Calu3 (cell line): ENCODE results near the gene ACSBG1. TPM values are rescaled to one million over a fixed set of nuclear protein-coding genes. Genes with fewer than 3 reads are reported as not detected.

ENCODE experiments used
- BruUV-seq: library from RNA; stranded (reverse); fragments of 400-500 nt; replicated peaks from 2 replicates; lab custom pipeline; 2021; lab: Mats Ljungman, UMichigan
- CTCF ChIA-PET: fragments of 300-600 bp; sonication (Branson Sonifier 250); formaldehyde crosslinking; loops from one replicate; lab custom pipeline; 2022; ENCODE audit warnings: antibody characterized with exemption; lab: Charles Lee
- DNase-seq: peaks from one replicate; pipeline ENCODE4 v3.0.0; 2022
- H3K27ac Mint-ChIP-seq: one replicate; pipeline ENCODE4 v1.8.0; 2022; ENCODE audit warnings: mixed read lengths; ENCODE audit not compliant: unreplicated experiment
- H3K27me3 Mint-ChIP-seq: one replicate; pipeline ENCODE4 v1.8.0; 2022; ENCODE audit warnings: mixed read lengths; ENCODE audit not compliant: unreplicated experiment
- H3K36me3 Mint-ChIP-seq: one replicate; pipeline ENCODE4 v1.8.0; 2022; ENCODE audit warnings: mild to moderate bottlenecking, moderate library complexity, mixed read lengths; ENCODE audit not compliant: insufficient read depth, unreplicated experiment
- H3K4me1 Mint-ChIP-seq: one replicate; pipeline ENCODE4 v1.8.0; 2022; ENCODE audit warnings: mild to moderate bottlenecking, low read depth, mixed read lengths; ENCODE audit not compliant: unreplicated experiment
- H3K4me3 Mint-ChIP-seq: one replicate; pipeline ENCODE4 v1.8.0; 2022; ENCODE audit warnings: mild to moderate bottlenecking, low read depth, moderate library complexity, mixed read lengths; ENCODE audit not compliant: unreplicated experiment
- H3K9me3 Mint-ChIP-seq: one replicate; pipeline ENCODE4 v1.8.0; 2022; ENCODE audit warnings: low read depth, mixed read lengths; ENCODE audit not compliant: unreplicated experiment
- CTCF ChIP-seq: fragments of 200-600 bp; IDR thresholded peaks from one replicate; pipeline ENCODE4 v1.8.0; 2022; ENCODE audit warnings: antibody characterized with exemption; ENCODE audit not compliant: unreplicated experiment
- intact Hi-C: fragments of 100-400 bp; cut with micrococcal nuclease; formaldehyde crosslinking; loops from one replicate; pipeline ENCODE4 v1.10.0; 2022; ENCODE audit not compliant: unreplicated experiment
- total RNA-seq: library from RNA; stranded (reverse); gene quantifications from 2 replicates; pipeline ENCODE4 v1.2.3, GENCODE V29; 2022

The ACSBG1 gene
- total RNA-seq, 1 experiment from 2014 or later = 0.45 TPM

- intact Hi-C loops = no loop called here
- DNase-seq = no peak
- TF ChIP-seq CTCF = no peak
- CTCF ChIA-PET = no interaction called here
- BruUV-seq = no TSS peak
- H3K36me3 Mint-ChIP-seq = peaks cover 25% of the 10 kb centered on the region
- H3K9me3 Mint-ChIP-seq = no peaks in the 10 kb centered on the region
- H3K4me3 Mint-ChIP-seq = no peak overlapping the region
- no peaks in the 10 kb centered on the region for H3K27me3 Mint-ChIP-seq
- no peaks in the 10 kb centered on the region for H3K4me1 Mint-ChIP-seq
- H3K27ac Mint-ChIP-seq = no peak overlapping the region
Measured at GRCh38 chr15:78274994-78275393, 40.6 kb upstream of the ACSBG1 start.

- DNase-seq = no peak
- BruUV-seq = no TSS peak
Measured at GRCh38 chr15:78272776-78273175, 38.4 kb upstream of the ACSBG1 start.

GRCh38 chr15:78272316-78272715 lies 38.0 kb upstream of the ACSBG1 start:
- intact Hi-C loops = no loop called here
- H3K9me3 Mint-ChIP-seq = no peaks in the 10 kb centered on the region
- CTCF ChIA-PET = interaction anchor here (0.9 to 1.7 kb wide), 2 partner anchors 10 to 63 kb away, joined by 4 read pairs; no protein-coding TSS in a partner anchor
- DNase-seq = no peak
- TF ChIP-seq CTCF = no peak
- no TSS peak for BruUV-seq
- peaks cover 17% of the 10 kb centered on the region for H3K36me3 Mint-ChIP-seq
- no peak overlapping the region for H3K27ac Mint-ChIP-seq
- H3K4me3 Mint-ChIP-seq = no peak overlapping the region
- no peaks in the 10 kb centered on the region for H3K27me3 Mint-ChIP-seq
- no peaks in the 10 kb centered on the region for H3K4me1 Mint-ChIP-seq

More at GRCh38 chr15:78272776-78273175, 38.4 kb upstream of the ACSBG1 start:
- no peaks in the 10 kb centered on the region for H3K27me3 Mint-ChIP-seq
- H3K9me3 Mint-ChIP-seq = no peaks in the 10 kb centered on the region
- no peaks in the 10 kb centered on the region for H3K4me1 Mint-ChIP-seq
- H3K4me3 Mint-ChIP-seq = no peak overlapping the region
- CTCF ChIA-PET = interaction anchor here (0.9 to 1.7 kb wide), 2 partner anchors 9 to 63 kb away, joined by 4 read pairs; no protein-coding TSS in a partner anchor
- TF ChIP-seq CTCF = no peak
- H3K36me3 Mint-ChIP-seq = peaks cover 21% of the 10 kb centered on the region
- H3K27ac Mint-ChIP-seq = no peak overlapping the region
- intact Hi-C loops = no loop called here

- intact Hi-C loops = no loop called here
- H3K4me3 Mint-ChIP-seq = no peak overlapping the region
- peaks cover 19% of the 10 kb centered on the region for H3K4me1 Mint-ChIP-seq
- no peak for DNase-seq
- H3K27ac Mint-ChIP-seq = peak overlapping the region; percentile 10
- TF ChIP-seq CTCF = no peak
- no peaks in the 10 kb centered on the region for H3K9me3 Mint-ChIP-seq
- H3K36me3 Mint-ChIP-seq = peaks cover 34% of the 10 kb centered on the region
- no TSS peak for BruUV-seq
- CTCF ChIA-PET = no interaction called here
- H3K27me3 Mint-ChIP-seq = no peaks in the 10 kb centered on the region
Measured at GRCh38 chr15:78266806-78267205, 32.4 kb upstream of the ACSBG1 start.
